Stimulated activated CD4-positive, alpha-beta T cell treated with anti-CD3 and anti-CD28 coated beads, TNF-alpha, amount 100 ng/mL, for 48 hours (primary cell): Measurements from ENCODE around the gene LONRF2.

Source experiments
- DNase-seq, 3 donors: peaks; one replicate each; pipeline ENCODE4 v3.0.0-alpha.2; 2020; ENCODE audit warnings: low read depth in 3 of 3

The LONRF2 gene

GRCh38 chr2:100237163-100237562 is 85.1 kb downstream of the LONRF2 start:
- no peak for DNase-seq

- no peak for DNase-seq
These were observed 86.1 kb downstream of the LONRF2 start for GRCh38 chr2:100236166-100236565.

DNA sequence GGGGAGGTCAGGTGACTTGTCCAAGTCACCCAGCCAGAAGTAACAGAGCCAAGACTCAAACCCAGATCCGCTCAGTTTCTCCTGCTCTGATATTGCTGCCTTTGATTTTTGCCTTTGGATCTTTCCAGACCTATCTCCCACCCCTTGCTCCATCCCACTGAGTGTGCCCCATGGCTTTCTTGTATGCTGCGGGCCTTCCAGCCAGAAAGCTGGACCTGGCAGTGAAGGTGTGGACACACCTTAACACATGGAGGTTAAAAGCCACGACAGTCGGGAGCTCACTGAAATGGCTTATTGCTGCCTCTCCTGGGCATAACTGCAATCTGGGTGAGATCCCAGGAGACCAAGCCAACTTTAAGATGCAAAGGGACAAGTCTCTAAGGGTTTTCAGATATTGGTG is 86.7 kb downstream of the LONRF2 start:
- DNase-seq = no peak

GRCh38 chr2:100235098-100235497 is 87.2 kb downstream of the LONRF2 start:
- no peak for DNase-seq

GRCh38 chr2:100234141-100234540 is 88.2 kb downstream of the LONRF2 start:
- DNase-seq = no peak

DNA sequence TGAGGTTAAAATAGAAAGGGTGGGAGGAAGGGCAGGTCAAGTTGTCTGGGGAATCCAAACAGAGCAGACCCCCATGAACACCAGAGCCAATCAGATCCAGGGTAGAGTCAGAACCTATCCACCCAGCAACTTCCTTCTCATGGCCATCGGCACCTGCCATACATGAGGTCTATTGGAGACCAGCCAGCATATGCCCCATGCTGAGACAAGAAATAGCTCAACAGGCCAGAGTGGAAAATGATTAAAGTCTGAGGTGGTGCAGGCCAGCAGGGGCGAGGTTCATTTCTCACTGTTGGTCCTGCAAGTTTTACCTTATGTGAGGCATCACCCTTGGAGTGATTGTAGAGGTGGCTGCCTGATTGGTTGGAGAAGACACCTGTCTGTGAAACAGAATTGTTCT is 89.2 kb downstream of the LONRF2 start:
- no peak for DNase-seq

DNA sequence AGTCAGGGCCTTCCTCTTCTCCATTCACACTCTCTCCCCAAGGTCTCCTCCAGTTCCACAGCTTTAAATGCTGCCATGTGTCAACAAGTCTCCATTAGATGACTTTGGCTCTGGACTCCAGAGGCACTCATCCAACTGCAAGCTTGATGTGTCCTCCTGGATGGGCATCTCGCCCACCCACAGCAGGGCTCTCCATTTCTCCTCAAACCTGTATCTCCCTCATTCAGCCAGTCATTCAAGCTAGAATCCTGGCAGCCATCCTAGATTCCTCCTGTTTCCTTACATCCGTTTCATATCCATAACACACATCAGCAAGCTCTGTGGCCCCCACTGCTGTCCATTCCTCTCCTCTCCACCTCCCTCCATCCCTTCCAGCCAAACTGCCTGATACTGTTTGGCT is 91.5 kb downstream of the LONRF2 start:
- no peak for DNase-seq

GRCh38 chr2:100228967-100229366 is 93.3 kb downstream of the LONRF2 start:
- DNase-seq = no peak

DNA sequence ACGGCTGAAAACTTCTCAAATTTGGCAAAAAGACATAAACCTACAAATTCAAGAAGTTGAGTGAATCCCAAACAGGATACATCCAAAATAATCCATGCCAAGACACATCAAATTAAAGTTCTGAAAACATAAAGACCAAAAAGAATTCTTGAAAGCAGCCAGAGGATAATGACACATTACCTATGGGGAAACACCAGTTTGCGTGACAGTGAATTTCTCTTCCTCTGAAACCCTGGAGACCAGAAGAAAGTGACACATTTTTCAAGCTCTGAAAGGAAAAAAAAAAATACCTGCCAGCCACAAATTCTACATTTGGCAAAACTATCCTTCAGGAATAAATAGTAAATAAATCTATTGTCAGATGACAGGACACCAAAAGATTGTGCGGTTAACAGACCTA is 93.9 kb downstream of the LONRF2 start:
- DNase-seq = no peak

DNA sequence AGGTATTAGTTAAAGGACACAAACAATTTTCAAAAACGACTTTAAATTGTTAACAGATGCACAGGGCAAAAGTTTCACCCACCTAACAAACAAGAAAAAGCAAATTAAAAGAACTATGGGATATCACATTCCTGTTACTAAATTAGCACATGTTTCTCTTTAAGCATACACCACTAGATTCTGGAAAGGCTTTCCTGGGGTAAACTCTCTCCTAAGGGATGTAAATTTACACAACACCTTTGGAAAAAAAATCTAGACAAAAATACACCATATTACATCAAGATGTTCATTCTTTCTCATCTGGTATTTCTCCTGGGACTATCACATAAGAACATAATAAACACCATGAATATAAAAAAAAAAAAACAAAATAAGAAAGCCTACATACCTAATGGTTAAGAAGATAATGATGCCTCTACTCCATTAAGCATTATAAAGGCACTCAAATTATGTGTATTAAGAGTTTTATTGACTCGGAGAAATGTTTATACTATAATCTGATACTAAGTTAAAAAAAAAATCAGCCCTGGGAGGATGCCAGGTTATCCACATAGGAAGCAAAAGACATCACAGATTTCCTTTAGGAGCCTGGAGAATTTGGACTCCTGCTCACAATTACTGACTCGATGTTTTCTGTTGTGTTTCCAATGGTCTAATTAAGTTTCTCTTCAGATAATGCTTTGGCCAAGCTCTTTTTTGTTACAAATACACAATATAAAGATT is 97.2 kb downstream of the LONRF2 start:
- no peak for DNase-seq

DNA sequence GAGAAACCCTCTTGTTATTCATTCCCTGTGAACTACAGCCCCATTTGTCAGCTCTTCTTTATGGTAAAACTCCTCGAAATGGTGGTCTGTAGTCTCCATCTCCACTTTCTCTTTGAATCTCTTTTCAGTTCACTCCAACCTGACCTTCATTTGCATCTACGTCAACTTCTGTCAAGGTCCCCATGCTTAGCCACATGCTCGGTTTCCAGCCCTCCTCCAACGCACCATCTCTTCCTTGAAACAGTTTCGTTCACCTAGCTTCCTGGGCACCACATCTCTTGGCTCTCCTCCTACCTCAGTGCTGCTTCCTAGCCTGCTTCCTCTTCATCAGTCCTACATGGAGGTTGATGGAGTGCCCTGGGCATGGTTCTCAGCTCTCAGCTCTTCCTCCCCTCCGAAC is 98.8 kb downstream of the LONRF2 start:
- no peak for DNase-seq
